PC-3 (cell line): Measurements from ENCODE around the gene C5orf63.

Experiments used
- CTCF ChIP-seq: fragments of 300-600 bp; sonication (generic); conservative IDR thresholded peaks from 2 replicates; pipeline ENCODE4 v1.5.1; 2017; ENCODE audit warnings: antibody characterized with exemption, low read depth, mild to moderate bottlenecking, low read length
- EZH2 ChIP-seq: fragments of 300-600 bp; sonication (generic); IDR thresholded peaks from one replicate; pipeline ENCODE4 v1.6.1; 2017; ENCODE audit warnings: antibody characterized with exemption, mild to moderate bottlenecking, low read length; ENCODE audit not compliant: unreplicated experiment

- TF ChIP-seq CTCF (no peak), EZH2 (no peak)
These were observed 53.4 kb downstream of the C5orf63 start for GRCh38 chr5:127019928-127020327.
